ENCODE measurements around the gene ACVR1C. TPM values are rescaled to one million over a fixed set of nuclear protein-coding genes. Genes with fewer than 3 reads are reported as not detected.

ACVR1C gene
- total and polyA plus RNA-seq, 3 donors from 2014 or later: 0.47 to 2.3 (median 1.4) TPM

GRCh38 chr2:157487747-157488146 lies 140.9 kb downstream of the ACVR1C start:
- H3K4me1 ChIP-seq: no peaks in the 10 kb centered on the region
- DNase-seq: no peak
- H3K27ac ChIP-seq: no peak overlapping the region
- no peaks in the 10 kb centered on the region for H3K27me3 ChIP-seq
- H3K9me3 ChIP-seq: no peaks in the 10 kb centered on the region
- whole genome bisulfite sequencing, 2 donors: 87 to 91% methylated on average over 3 of the region's 3 CpGs
- no peak overlapping the region for H3K4me3 ChIP-seq
- no peaks in the 10 kb centered on the region for H3K36me3 ChIP-seq (ENCODE audit: low read depth, missing control alignments)
- intact Hi-C loops (cut with DNase I; ENCODE audit: low total_unique reads): no loop called here
- no peak for TF ChIP-seq POLR2A (IDR thresholded peaks at IDR 0.05)
- TF ChIP-seq, protein P1, sequence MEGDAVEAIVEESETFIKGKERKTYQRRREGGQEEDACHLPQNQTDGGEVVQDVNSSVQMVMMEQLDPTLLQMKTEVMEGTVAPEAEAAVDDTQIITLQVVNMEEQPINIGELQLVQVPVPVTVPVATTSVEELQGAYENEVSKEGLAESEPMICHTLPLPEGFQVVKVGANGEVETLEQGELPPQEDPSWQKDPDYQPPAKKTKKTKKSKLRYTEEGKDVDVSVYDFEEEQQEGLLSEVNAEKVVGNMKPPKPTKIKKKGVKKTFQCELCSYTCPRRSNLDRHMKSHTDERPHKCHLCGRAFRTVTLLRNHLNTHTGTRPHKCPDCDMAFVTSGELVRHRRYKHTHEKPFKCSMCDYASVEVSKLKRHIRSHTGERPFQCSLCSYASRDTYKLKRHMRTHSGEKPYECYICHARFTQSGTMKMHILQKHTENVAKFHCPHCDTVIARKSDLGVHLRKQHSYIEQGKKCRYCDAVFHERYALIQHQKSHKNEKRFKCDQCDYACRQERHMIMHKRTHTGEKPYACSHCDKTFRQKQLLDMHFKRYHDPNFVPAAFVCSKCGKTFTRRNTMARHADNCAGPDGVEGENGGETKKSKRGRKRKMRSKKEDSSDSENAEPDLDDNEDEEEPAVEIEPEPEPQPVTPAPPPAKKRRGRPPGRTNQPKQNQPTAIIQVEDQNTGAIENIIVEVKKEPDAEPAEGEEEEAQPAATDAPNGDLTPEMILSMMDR (IDR thresholded peaks at IDR 0.05): no peak

DNA sequence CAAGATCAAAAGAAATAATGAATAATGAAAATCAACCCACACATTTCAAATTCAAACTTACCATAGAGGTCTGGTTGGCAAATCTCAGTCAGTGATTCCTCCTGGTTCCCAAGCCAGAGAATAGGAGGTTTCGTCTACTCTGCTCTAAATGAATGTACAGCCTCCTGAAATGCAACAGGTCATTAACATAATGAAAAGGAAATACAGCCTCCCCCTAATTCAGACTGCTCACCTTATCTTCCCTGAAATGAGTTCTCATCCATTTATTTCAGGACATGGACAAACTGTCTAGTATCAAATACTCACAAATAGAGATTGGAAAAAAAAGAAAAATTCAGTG lies 141.4 kb downstream of the ACVR1C start:
- whole genome bisulfite sequencing, 2 donors: 76 to 88% methylated on average over 1 of the region's 1 CpG
- Histone ChIP-seq H3K36me3 (ENCODE audit: low read depth, missing control alignments) (no peaks in the 10 kb centered on the region), H3K4me3 (no peak overlapping the region), H3K27ac (no peak overlapping the region), H3K4me1 (no peaks in the 10 kb centered on the region), H3K27me3 (no peaks in the 10 kb centered on the region), H3K9me3 (no peaks in the 10 kb centered on the region)
- TF ChIP-seq, protein P1 (IDR thresholded peaks at IDR 0.05): no peak
- TF ChIP-seq POLR2A (IDR thresholded peaks at IDR 0.05): no peak
- intact Hi-C loops (cut with DNase I; ENCODE audit: low total_unique reads): no loop called here
- no peak for DNase-seq

GRCh38 chr2:157486596-157487270 lies 141.9 kb downstream of the ACVR1C start:
- Histone ChIP-seq H3K4me3 (no peak overlapping the region), H3K9me3 (no peaks in the 10 kb centered on the region), H3K27me3 (no peaks in the 10 kb centered on the region), H3K27ac (no peak overlapping the region), H3K36me3 (ENCODE audit: low read depth, missing control alignments) (no peaks in the 10 kb centered on the region), H3K4me1 (no peaks in the 10 kb centered on the region)
- 90 to 96% methylated on average over 4 of the region's 4 CpGs for WGBS, 2 donors
- intact Hi-C loops (cut with DNase I; ENCODE audit: low total_unique reads): no loop called here
- TF ChIP-seq, protein P1 (IDR thresholded peaks at IDR 0.05): no peak
- TF ChIP-seq POLR2A (IDR thresholded peaks at IDR 0.05): no peak
- no peak for DNase-seq

GRCh38 chr2:157480182-157480961 lies 148.3 kb downstream of the ACVR1C start:
- WGBS, 2 donors: 84 to 89% methylated on average over 3 of the region's 3 CpGs
- no peak overlapping the region for H3K4me3 ChIP-seq
- no peaks in the 10 kb centered on the region for H3K36me3 ChIP-seq (ENCODE audit: low read depth, missing control alignments)
- TF ChIP-seq, protein P1 (IDR thresholded peaks at IDR 0.05): no peak
- no peak for TF ChIP-seq POLR2A (IDR thresholded peaks at IDR 0.05)
- peak; percentile 17 for DNase-seq
- H3K27me3 ChIP-seq: no peaks in the 10 kb centered on the region
- intact Hi-C loops (cut with DNase I; ENCODE audit: low total_unique reads): no loop called here
- no peak overlapping the region for H3K27ac ChIP-seq
- no peaks in the 10 kb centered on the region for H3K9me3 ChIP-seq
- no peaks in the 10 kb centered on the region for H3K4me1 ChIP-seq

All from testis (tissue), 3 donors.